ENCODE data around the gene TRIM33. TPM values are rescaled to one million over a fixed set of nuclear protein-coding genes. Genes with fewer than 3 reads are reported as not detected.
"Not testable (repeated sequence)": the region's sequence is repeated elsewhere in the genome, so short reads cannot be mapped to it uniquely, and the experiment has no call there.

The TRIM33 gene
- total RNA-seq, 1 donor, result 37.4 TPM

DNA sequence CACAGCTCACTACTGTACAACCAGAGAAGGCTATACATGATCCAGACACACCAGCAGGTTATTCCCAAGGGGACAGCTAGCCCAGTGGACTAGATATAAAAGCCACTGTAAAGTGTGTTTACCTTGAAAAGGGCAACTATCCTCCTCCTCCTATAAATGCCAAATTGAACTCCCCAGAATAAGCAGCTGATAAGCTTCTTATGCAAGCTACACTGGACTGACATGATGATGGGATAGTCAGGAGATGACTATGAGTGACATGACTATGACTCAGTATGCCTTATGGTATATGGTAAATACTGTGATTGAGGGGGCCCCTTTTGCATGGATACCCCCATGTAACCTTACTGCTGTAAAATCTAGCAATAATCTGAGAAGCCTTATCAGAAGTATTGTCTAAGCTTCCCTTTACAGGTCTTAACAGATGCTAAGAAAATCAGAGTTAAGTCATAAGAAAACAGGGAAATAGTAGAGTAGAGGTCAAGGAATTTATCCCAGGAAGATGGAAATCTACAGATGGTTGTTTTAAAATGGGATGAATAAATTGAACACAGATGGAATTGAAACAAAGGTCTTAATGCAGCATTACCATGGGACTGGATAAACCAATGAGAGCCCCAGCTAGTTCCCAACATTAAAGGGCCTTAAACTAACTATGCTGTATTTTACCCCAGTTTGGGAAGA, 55.8 kb downstream of the TRIM33 start:
- TF ChIP-seq, protein P1, sequence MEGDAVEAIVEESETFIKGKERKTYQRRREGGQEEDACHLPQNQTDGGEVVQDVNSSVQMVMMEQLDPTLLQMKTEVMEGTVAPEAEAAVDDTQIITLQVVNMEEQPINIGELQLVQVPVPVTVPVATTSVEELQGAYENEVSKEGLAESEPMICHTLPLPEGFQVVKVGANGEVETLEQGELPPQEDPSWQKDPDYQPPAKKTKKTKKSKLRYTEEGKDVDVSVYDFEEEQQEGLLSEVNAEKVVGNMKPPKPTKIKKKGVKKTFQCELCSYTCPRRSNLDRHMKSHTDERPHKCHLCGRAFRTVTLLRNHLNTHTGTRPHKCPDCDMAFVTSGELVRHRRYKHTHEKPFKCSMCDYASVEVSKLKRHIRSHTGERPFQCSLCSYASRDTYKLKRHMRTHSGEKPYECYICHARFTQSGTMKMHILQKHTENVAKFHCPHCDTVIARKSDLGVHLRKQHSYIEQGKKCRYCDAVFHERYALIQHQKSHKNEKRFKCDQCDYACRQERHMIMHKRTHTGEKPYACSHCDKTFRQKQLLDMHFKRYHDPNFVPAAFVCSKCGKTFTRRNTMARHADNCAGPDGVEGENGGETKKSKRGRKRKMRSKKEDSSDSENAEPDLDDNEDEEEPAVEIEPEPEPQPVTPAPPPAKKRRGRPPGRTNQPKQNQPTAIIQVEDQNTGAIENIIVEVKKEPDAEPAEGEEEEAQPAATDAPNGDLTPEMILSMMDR (IDR thresholded peaks at IDR 0.05; ENCODE audit: insufficient read depth, low read length), result no peak
- H3K4me3 ChIP-seq (ENCODE audit: low read depth, low read length), result no peak overlapping the region
- no peak for DNase-seq (ENCODE audit: low read depth)

DNA sequence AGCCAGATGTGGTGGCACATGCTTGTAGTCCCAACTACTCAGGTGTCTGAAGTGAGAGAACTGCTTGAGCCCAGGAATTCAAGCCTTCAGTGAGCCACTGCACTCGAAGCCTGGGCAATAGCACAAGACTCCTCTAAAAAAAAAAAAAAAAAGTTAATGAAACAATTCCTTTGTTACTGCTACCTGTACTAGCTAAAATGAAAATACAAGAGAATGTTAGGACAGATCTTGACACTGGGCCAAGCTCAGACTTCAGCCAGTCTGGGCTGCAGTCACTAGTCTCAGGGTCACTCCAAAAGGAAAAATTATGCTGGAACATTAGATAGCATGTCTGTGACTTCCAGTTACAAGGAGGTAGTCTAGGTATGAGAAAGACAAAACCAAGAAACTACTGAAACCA, 56.5 kb downstream of the TRIM33 start:
- no peak for DNase-seq (ENCODE audit: low read depth)
- H3K4me3 ChIP-seq (ENCODE audit: low read depth, low read length), result no peak overlapping the region
- TF ChIP-seq, protein P1 (IDR thresholded peaks at IDR 0.05; ENCODE audit: insufficient read depth, low read length), result no peak

DNA sequence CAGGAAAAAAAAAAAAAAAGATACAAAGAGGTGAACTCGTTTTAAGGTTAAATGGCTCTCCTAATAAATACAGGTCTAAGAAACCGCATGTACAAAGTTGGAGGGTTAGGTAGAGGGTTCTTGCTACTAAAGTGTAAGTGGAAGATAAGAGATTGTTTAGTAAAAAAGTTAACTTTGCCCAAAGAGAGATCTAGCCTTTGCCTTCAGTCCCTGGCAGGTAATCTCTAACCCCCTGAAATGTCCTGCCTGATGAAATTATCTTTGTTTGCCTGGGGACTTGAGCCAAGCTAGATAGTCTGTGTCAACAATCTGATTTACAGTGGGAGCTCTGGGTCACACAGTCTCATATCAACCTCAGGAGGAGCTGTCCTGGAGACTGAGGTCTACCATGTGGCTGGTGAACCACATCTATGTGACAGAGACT, 57.6 kb downstream of the TRIM33 start:
- TF ChIP-seq, protein P1 (IDR thresholded peaks at IDR 0.05; ENCODE audit: insufficient read depth, low read length), result no peak
- DNase-seq (ENCODE audit: low read depth), result no peak

DNA sequence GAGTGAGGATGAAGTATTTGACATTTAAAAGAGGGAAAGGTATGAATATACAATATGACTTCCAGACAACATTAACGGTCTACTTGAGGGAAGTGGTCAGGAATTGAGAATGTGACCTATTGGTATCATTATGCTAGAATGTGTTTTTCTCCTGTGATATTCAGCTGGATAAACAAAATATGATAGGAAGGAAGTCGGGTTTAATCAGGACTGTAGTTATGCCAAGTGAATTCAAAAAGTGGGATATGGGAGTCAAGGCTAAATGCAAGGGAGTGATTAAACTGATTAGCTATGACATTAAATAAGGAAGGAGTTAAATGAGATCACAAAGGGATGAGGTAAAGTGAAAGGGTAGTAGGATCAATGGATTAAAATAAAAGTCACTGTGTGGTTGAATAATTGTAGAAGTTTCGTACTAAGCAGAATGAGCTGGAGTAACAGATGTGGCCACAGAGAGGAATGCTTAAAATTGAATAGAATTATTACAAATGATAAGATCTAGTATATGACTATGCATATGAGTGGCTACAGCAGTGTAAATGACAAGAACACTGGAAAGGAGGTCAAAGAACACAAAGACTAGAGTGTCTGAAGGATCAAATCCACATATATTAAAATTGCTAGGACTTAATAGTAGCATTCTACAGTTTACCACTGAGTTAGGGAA, 62.5 kb downstream of the TRIM33 start:
- no peak for DNase-seq (ENCODE audit: low read depth)
- no peak overlapping the region for H3K4me3 ChIP-seq (ENCODE audit: low read depth, low read length)
- TF ChIP-seq, protein P1 (IDR thresholded peaks at IDR 0.05; ENCODE audit: insufficient read depth, low read length), result no peak

More for the DNA sequence above, 57.6 kb downstream of the TRIM33 start:
- no peak overlapping the region for H3K4me3 ChIP-seq (ENCODE audit: low read depth, low read length)

DNA sequence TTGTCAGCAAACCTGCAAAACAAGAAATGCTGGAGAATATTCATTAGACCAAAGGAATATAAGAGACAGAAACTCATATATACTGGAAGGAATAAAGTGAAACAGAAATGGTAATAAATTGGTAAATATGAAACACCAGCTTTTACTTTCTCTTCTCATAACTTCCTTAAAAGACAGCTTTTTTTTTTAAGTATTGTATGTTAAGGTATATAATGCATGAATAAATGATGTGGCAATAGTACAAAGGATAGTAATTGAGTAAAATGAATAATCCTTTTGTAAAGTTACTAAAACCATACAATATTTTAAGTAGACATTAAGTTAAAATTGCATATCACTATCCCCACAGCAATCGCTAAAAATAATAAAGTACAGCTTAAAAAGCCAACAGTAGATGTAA, 64.8 kb downstream of the TRIM33 start:
- TF ChIP-seq, protein P1 (IDR thresholded peaks at IDR 0.05; ENCODE audit: insufficient read depth, low read length), result no peak
- DNase-seq (ENCODE audit: low read depth), result no peak
- no peak overlapping the region for H3K4me3 ChIP-seq (ENCODE audit: low read depth, low read length)

DNA sequence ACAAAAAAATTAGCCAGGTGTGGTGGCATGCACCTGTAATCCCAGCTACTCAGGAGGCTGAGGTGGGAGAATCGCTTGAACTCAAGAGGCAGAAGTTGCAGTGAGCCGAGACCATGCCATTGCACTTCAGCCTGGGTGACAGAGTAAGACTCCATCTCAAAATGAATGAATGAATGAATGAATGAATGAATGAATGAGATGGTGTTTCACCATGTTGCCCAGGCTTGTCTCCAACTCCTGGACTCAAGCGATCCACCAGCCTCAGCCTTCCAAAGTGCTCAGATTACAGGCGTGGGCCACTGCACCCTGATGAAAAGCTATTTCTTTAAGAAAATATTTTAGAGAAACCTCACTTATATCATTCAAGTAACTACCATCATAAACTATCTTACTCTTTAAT, 67.8 kb downstream of the TRIM33 start:
- DNase-seq (ENCODE audit: low read depth); H3K4me3 ChIP-seq (ENCODE audit: low read depth, low read length): not testable (repeated sequence)

DNA sequence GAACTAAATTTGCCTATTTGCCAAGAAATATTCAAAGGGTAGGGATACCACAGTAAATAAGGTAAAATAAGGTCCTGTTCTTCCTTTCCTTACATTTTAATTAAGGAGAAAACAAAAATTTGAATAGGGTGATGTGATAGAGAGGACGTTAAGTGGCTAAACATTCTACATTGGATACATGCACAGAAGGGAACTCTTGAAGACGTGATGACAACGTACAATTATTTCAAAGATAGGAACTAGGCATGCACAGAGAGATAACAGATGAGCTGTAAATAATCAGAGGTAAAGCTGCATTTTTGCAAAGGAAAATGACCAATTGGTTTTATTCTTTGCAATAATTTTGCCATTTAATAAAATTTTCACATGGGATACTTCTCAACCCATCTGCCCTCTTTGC, 69.7 kb downstream of the TRIM33 start:
- no peak for DNase-seq (ENCODE audit: low read depth)
- no peak overlapping the region for H3K4me3 ChIP-seq (ENCODE audit: low read depth, low read length)
- TF ChIP-seq, protein P1 (IDR thresholded peaks at IDR 0.05; ENCODE audit: insufficient read depth, low read length), result no peak

Data from fibroblast of the aortic adventitia (primary cell).